Thoracic aorta (tissue), 2 donors: ENCODE data around the gene LRRC32. TPM values are rescaled to one million over a fixed set of nuclear protein-coding genes. Genes with fewer than 3 reads are reported as not detected.

Experiments
- ATAC-seq: fragments of 150-250 bp; one replicate; pipeline ENCODE4 v1.8.0; 2017; ENCODE audit warnings: low read depth; ENCODE audit not compliant: insufficient number of reproducible peaks, low FRiP score
- DNase-seq: peaks from one replicate; pipeline ENCODE4 v3.0.0-alpha.2; 2020; ENCODE audit warnings: low spot score
- H3K27ac ChIP-seq, 2 donors: fragments of 200-600 bp; sonication (generic); 1 replicate in 1 of 2; 2 replicates in 1 of 2; pipeline ENCODE4 v1.5.1; 2016; ENCODE audit warnings: mild to moderate bottlenecking in 2 of 2, moderate library complexity in 2 of 2
- H3K27me3 ChIP-seq: fragments of 200-600 bp; sonication (generic); replicated peaks from 2 replicates; pipeline ENCODE4 v1.6.0; 2016; ENCODE audit warnings: mild to moderate bottlenecking; ENCODE audit not compliant: insufficient read depth
- H3K36me3 ChIP-seq: fragments of 200-600 bp; sonication (generic); one replicate; pipeline ENCODE4 v1.5.1; 2016
- H3K4me1 ChIP-seq, 2 donors: fragments of 200-600 bp; sonication (generic); 1 replicate in 1 of 2; 2 replicates in 1 of 2; pipeline versions ENCODE4 v1.5.1 to v1.6.0; 2016; ENCODE audit warnings: low read depth in 2 of 2, mild to moderate bottlenecking in 1 of 2; ENCODE audit not compliant: control insufficient read depth in 1 of 2
- H3K4me3 ChIP-seq: fragments of 200-600 bp; sonication (generic); 2 replicates; pipeline ENCODE4 v1.5.1; 2016; ENCODE audit warnings: mild to moderate bottlenecking
- H3K9me3 ChIP-seq: fragments of 200-600 bp; sonication (generic); 2 replicates; pipeline ENCODE4 v1.5.1; 2016
- total RNA-seq, 2 donors: library from RNA; depleted of rRNA; stranded (reverse); fragments of >200 nt; gene quantifications; one replicate each; pipeline versions ENCODE4 v1.1.0 to v1.2.3, GENCODE V29; 2016
- TF ChIP-seq, protein P1 (sequence below): fragments of 200-600 bp; sonication (generic); IDR thresholded peaks from one replicate; pipeline ENCODE4 v1.5.1; 2019; ENCODE audit warnings: antibody characterized with exemption

Gene LRRC32
- total RNA-seq, 2 donors from 2014 or later = 133 to 214 TPM

DNA sequence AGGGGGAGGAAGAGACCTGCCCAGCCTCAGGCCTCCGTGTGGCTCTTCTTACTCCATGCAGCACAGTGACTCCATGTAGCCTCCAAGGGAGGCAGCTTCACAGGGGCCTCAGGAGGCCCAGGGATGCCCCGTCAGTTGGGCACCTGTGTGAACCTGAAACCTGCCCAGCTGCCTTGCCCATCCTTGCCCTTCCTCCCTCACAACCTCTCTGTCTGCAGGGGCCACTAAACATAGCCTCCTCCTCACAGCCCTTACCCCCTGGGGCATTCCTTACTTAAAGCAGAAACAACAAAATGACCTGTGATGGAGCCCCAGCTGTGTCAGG, 7.1 kb downstream of the LRRC32 start:
- H3K36me3 ChIP-seq = peaks cover 33% of the 10 kb centered on the region
- peaks cover 11 to 37% of the 10 kb centered on the region in 2 donors for H3K4me1 ChIP-seq
- ATAC-seq (no peak), DNase-seq (no peak)
- H3K27ac ChIP-seq = no peak overlapping the region
- no peaks in the 10 kb centered on the region for H3K9me3 ChIP-seq
- no peaks in the 10 kb centered on the region for H3K27me3 ChIP-seq
- no peak overlapping the region for H3K4me3 ChIP-seq
- TF ChIP-seq, protein P1, sequence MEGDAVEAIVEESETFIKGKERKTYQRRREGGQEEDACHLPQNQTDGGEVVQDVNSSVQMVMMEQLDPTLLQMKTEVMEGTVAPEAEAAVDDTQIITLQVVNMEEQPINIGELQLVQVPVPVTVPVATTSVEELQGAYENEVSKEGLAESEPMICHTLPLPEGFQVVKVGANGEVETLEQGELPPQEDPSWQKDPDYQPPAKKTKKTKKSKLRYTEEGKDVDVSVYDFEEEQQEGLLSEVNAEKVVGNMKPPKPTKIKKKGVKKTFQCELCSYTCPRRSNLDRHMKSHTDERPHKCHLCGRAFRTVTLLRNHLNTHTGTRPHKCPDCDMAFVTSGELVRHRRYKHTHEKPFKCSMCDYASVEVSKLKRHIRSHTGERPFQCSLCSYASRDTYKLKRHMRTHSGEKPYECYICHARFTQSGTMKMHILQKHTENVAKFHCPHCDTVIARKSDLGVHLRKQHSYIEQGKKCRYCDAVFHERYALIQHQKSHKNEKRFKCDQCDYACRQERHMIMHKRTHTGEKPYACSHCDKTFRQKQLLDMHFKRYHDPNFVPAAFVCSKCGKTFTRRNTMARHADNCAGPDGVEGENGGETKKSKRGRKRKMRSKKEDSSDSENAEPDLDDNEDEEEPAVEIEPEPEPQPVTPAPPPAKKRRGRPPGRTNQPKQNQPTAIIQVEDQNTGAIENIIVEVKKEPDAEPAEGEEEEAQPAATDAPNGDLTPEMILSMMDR = no peak

GRCh38 chr11:76662656-76663485, 7.7 kb downstream of the LRRC32 start:
- ATAC-seq (no peak), DNase-seq (no peak)
- H3K27ac ChIP-seq = peak overlapping the region in 1 of 2 donors; percentile 5
- H3K27me3 ChIP-seq = no peaks in the 10 kb centered on the region
- H3K4me1 ChIP-seq = peaks cover 11 to 32% of the 10 kb centered on the region in 2 donors
- H3K36me3 ChIP-seq = peaks cover 37% of the 10 kb centered on the region
- H3K9me3 ChIP-seq = no peaks in the 10 kb centered on the region
- TF ChIP-seq, protein P1 = no peak
- H3K4me3 ChIP-seq = no peak overlapping the region

- ATAC-seq (no peak), DNase-seq (no peak)
- peak overlapping the region in 1 of 2 donors; percentile 5 for H3K27ac ChIP-seq
- H3K36me3 ChIP-seq = peaks cover 37% of the 10 kb centered on the region
- H3K4me1 ChIP-seq = peaks cover 11 to 30% of the 10 kb centered on the region in 2 donors
- no peak overlapping the region for H3K4me3 ChIP-seq
- H3K9me3 ChIP-seq = no peaks in the 10 kb centered on the region
- H3K27me3 ChIP-seq = no peaks in the 10 kb centered on the region
- TF ChIP-seq, protein P1 = no peak
Measured at GRCh38 chr11:76661834-76662434, 8.6 kb downstream of the LRRC32 start.

- peaks cover 37% of the 10 kb centered on the region for H3K36me3 ChIP-seq
- H3K27me3 ChIP-seq = no peaks in the 10 kb centered on the region
- ATAC-seq = no peak
- H3K9me3 ChIP-seq = no peaks in the 10 kb centered on the region
- DNase-seq = no peak
- H3K4me1 ChIP-seq = peaks cover 11 to 30% of the 10 kb centered on the region in 2 donors
- no peak overlapping the region for H3K27ac ChIP-seq
- H3K4me3 ChIP-seq = no peak overlapping the region
- TF ChIP-seq, protein P1 = no peak
Measured at GRCh38 chr11:76661306-76661751, 9.2 kb downstream of the LRRC32 start.

DNA sequence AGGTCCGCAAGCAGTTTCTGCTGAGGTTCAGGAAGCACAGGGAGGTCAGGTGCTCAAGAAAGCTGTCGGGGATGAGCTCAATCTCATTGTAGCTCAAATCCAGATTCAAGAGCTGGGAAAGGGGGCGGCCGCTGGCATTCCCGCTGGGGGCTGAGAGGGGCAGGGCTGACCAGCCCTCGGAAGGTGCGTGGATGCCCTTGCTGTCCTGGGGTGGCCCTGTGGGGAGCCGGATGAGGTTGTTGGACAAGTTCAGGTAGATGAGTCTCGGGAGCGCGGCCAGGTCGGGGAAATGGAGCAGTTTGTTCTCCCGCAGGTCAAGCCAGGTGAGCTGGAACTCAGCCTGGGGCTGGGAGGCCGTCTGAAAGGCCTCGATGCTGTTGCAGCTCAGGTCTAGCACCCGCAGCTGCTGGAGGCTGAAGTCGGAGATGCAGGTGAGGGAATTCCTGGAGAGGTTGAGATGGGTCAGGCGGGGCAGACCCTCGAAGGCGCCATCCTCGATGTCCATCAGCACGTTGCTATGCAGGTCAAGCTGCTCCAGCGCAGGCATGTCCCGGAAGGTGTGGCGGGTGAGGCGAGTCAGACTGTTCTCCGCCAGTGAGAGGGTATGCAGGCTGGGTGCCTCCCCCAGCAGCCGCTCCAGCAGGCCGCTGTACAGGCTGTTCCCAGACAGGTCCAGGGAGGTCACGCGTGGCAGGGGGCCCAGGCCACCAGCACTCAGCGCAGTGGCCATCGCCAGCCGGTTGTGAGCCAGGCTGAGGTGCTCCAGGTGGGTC, 9.8 kb downstream of the LRRC32 start:
- peaks cover 12 to 30% of the 10 kb centered on the region in 2 donors for H3K4me1 ChIP-seq
- TF ChIP-seq, protein P1 = no peak
- H3K27ac ChIP-seq = no peak overlapping the region

More for the DNA sequence above, 9.8 kb downstream of the LRRC32 start:
- Histone ChIP-seq H3K9me3 (no peaks in the 10 kb centered on the region), H3K4me3 (no peak overlapping the region), H3K36me3 (peaks cover 37% of the 10 kb centered on the region), H3K27me3 (no peaks in the 10 kb centered on the region)
- no peak for DNase-seq
- no peak for ATAC-seq
